ENCODE data around the gene GTF2H1. TPM values are rescaled to one million over a fixed set of nuclear protein-coding genes. Genes with fewer than 3 reads are reported as not detected.

GTF2H1 gene
- total RNA-seq, 1 experiment from 2014 or later: 39.4 TPM

- Histone ChIP-seq H3K4me2 (ENCODE audit: insufficient read depth, insufficient read length, low read length) (no peak overlapping the region), H4K8ac (replicated peaks; ENCODE audit: insufficient read length, low read depth, low read length) (no peak overlapping the region), H2BK12ac (ENCODE audit: insufficient read length, low read depth, low read length) (no peak overlapping the region), H2BK15ac (ENCODE audit: low read depth, low read length) (no peak overlapping the region), H2BK20ac (ENCODE audit: low read depth, low read length, poor library complexity, severe bottlenecking) (no peak overlapping the region), H3K27ac (ENCODE audit: insufficient read length, low read depth, low read length) (no peak overlapping the region), H3K23me2 (ENCODE audit: insufficient read length, low read depth, low read length, poor library complexity, severe bottlenecking) (no peaks in the 10 kb centered on the region), H4K91ac (ENCODE audit: insufficient read length, low read depth, low read length) (no peak overlapping the region), H3K9me3 (ENCODE audit: control insufficient read depth, low read depth, low read length) (no peaks in the 10 kb centered on the region), H3K4ac (ENCODE audit: low read depth, low read length) (no peak overlapping the region), H2AFZ (ENCODE audit: low read length) (no peak overlapping the region), H4K5ac (ENCODE audit: insufficient read length, low read depth, low read length) (no peak overlapping the region), H2BK120ac (ENCODE audit: low read depth, low read length, poor library complexity, severe bottlenecking) (no peak overlapping the region), H4K20me1 (ENCODE audit: control insufficient read depth, insufficient read depth, insufficient read length) (no peaks in the 10 kb centered on the region), H3K18ac (ENCODE audit: insufficient read length, low read depth, low read length) (no peak overlapping the region), H3K9ac (ENCODE audit: extremely low read depth, insufficient read length, low read length) (no peak overlapping the region), H2BK5ac (ENCODE audit: insufficient read length, low read length) (no peak overlapping the region), H3K56ac (ENCODE audit: insufficient read length, low read depth, low read length) (no peak overlapping the region), H3T11ph (ENCODE audit: low read length) (no peak overlapping the region), H3K79me2 (ENCODE audit: insufficient read depth, low read length) (no peaks in the 10 kb centered on the region), H3K4me1 (ENCODE audit: insufficient read depth, low read length) (no peaks in the 10 kb centered on the region), H3K27me3 (ENCODE audit: insufficient read depth, low read length) (no peaks in the 10 kb centered on the region), H2AK5ac (ENCODE audit: insufficient read length, low read length) (no peak overlapping the region), H3K14ac (ENCODE audit: insufficient read depth, low read length) (no peak overlapping the region), H3K79me1 (ENCODE audit: insufficient read depth, low read depth, low read length, poor library complexity, severe bottlenecking) (no peaks in the 10 kb centered on the region), H3K23ac (ENCODE audit: insufficient read length, low read depth, low read length) (no peak overlapping the region)
- DNase-seq: no peak
- H3K4me1 Mint-ChIP-seq: no peaks in the 10 kb centered on the region
- peaks cover 25 to 78% (median 44%) of the 10 kb centered on the region in 3 experiments for H3K36me3 Mint-ChIP-seq (ENCODE audit: insufficient read depth in 1 of 3, low read depth in 3 of 3)
- no peak overlapping the region for H3K4me3 Mint-ChIP-seq
- H3K27ac Mint-ChIP-seq: no peak overlapping the region
- no peaks in the 10 kb centered on the region for H3K27me3 Mint-ChIP-seq (ENCODE audit: low read depth)
- TF ChIP-seq CTCF (conservative IDR thresholded peaks at IDR 0.05): no peak
- H3K9me3 Mint-ChIP-seq: no peaks in the 10 kb centered on the region
These were observed 22.6 kb upstream of the GTF2H1 start for GRCh38 chr11:18299721-18300120.

Data from H9 (cell line).